ENCODE results near the gene MAB21L4.

The MAB21L4 gene

GRCh38 chr2:240895656-240896388, at the start of gene MAB21L4:
Gene MAB21L4, minus strand, starts transcription at chr2:240896156. Its CDS starts 159 bp downstream, at chr2:240895997.
- no peak for DNase-seq

- DNase-seq: no peak
These were observed 40.1 kb upstream of the MAB21L4 start for GRCh38 chr2:240936106-240936505.

GRCh38 chr2:240935103-240935876, 39.3 kb upstream of the MAB21L4 start:
- DNase-seq: no peak

GRCh38 chr2:240934701-240935102, 38.7 kb upstream of the MAB21L4 start:
- no peak for DNase-seq

GRCh38 chr2:240933966-240934700, 38.2 kb upstream of the MAB21L4 start:
- DNase-seq: no peak

- DNase-seq: no peak
These were observed 37.4 kb upstream of the MAB21L4 start for GRCh38 chr2:240933048-240933965.

- DNase-seq: no peak
These were observed 36.7 kb upstream of the MAB21L4 start for GRCh38 chr2:240932724-240933047.

- DNase-seq: no peak
These were observed 36.2 kb upstream of the MAB21L4 start for GRCh38 chr2:240932001-240932723.

- DNase-seq: no peak
These were observed 35.5 kb upstream of the MAB21L4 start for GRCh38 chr2:240931319-240931949.

GRCh38 chr2:240930631-240931318, 34.8 kb upstream of the MAB21L4 start:
- no peak for DNase-seq

- DNase-seq: no peak
These were observed 34.2 kb upstream of the MAB21L4 start for GRCh38 chr2:240930096-240930630.

- DNase-seq: no peak
These were observed 33.6 kb upstream of the MAB21L4 start for GRCh38 chr2:240929364-240930095.

- DNase-seq: no peak
These were observed 32.8 kb upstream of the MAB21L4 start for GRCh38 chr2:240928476-240929363.

- DNase-seq: no peak
These were observed 31.4 kb upstream of the MAB21L4 start for GRCh38 chr2:240927390-240927781.

- no peak for DNase-seq
These were observed 30.8 kb upstream of the MAB21L4 start for GRCh38 chr2:240926516-240927389.

GRCh38 chr2:240925568-240926515, 29.9 kb upstream of the MAB21L4 start:
- no peak for DNase-seq

- DNase-seq: no peak
These were observed 29.2 kb upstream of the MAB21L4 start for GRCh38 chr2:240925191-240925567.
